Fibroblast of lung (primary cell): ENCODE measurements around the gene TRAF3. TPM values are rescaled to one million over a fixed set of nuclear protein-coding genes. Genes with fewer than 3 reads are reported as not detected.
A peak's percentile ranks its signal among the peaks of the same experiment; 100 is the strongest.

Experiments
- DNase-seq, 2 donors: peaks; one replicate each; pipeline versions ENCODE4 v3.0.0 to v3.0.0-alpha.2; 2010; ENCODE audit warnings: low read depth in 2 of 2
- H2AFZ ChIP-seq: 2 replicates; pipeline ENCODE4 v1.5.1; 2012; ENCODE audit warnings: low read length, control low read depth, inconsistent platforms
- H3K27ac ChIP-seq: 2 replicates; pipeline ENCODE4 v1.5.1; 2011; ENCODE audit warnings: low read length, control low read depth; ENCODE audit not compliant: insufficient read depth
- H3K27me3 ChIP-seq: 2 replicates; pipeline ENCODE4 v1.5.1; 2011; ENCODE audit warnings: mild to moderate bottlenecking, low read length; ENCODE audit not compliant: control insufficient read depth, insufficient read depth
- H3K36me3 ChIP-seq: 2 replicates; pipeline ENCODE4 v1.5.1; 2011; ENCODE audit warnings: low read length; ENCODE audit not compliant: control insufficient read depth, insufficient read depth
- H3K4me1 ChIP-seq: 2 replicates; pipeline ENCODE4 v1.5.1; 2011; ENCODE audit warnings: low read length; ENCODE audit not compliant: control insufficient read depth, insufficient read depth; ENCODE audit errors: extremely low read depth
- H3K4me2 ChIP-seq: 2 replicates; pipeline ENCODE4 v1.5.1; 2011; ENCODE audit warnings: low read length, control low read depth; ENCODE audit not compliant: insufficient read depth; ENCODE audit errors: extremely low read depth
- H3K4me3 ChIP-seq, 4 experiments: fragments of 200-600 bp in 1 of 4; sonication (generic) in 1 of 4; replicated peaks in 1 of 4; 2 replicates each; pipeline ENCODE4 v1.5.1; 2011 to 2016; ENCODE audit warnings: low read length in 4 of 4, low read depth in 3 of 4, mild to moderate bottlenecking in 3 of 4, control low read depth in 2 of 4, inconsistent platforms in 1 of 4, mixed read lengths in 1 of 4; ENCODE audit not compliant: insufficient read depth in 1 of 4; ENCODE audit errors: control extremely low read depth in 1 of 4
- H3K79me2 ChIP-seq: 2 replicates; pipeline ENCODE4 v1.5.1; 2012; ENCODE audit warnings: mild to moderate bottlenecking, low read length, inconsistent platforms; ENCODE audit not compliant: control insufficient read depth, insufficient read depth
- H3K9ac ChIP-seq: 2 replicates; pipeline ENCODE4 v1.5.1; 2011; ENCODE audit warnings: mild to moderate bottlenecking, low read length, control low read depth; ENCODE audit not compliant: insufficient read depth
- H3K9me3 ChIP-seq: 2 replicates; pipeline ENCODE4 v1.5.1; 2012; ENCODE audit warnings: low read depth, low read length; ENCODE audit not compliant: control insufficient read depth, insufficient read depth
- H4K20me1 ChIP-seq: 2 replicates; pipeline ENCODE4 v1.5.1; 2011; ENCODE audit warnings: low read length; ENCODE audit not compliant: control insufficient read depth, insufficient read depth; ENCODE audit errors: extremely low read depth
- CTCF ChIP-seq, 2 donors: IDR thresholded peaks in 1 of 2; conservative IDR thresholded peaks in 1 of 2; 1 replicate in 1 of 2; 2 replicates in 1 of 2; pipeline ENCODE4 v1.5.1; 2011 to 2012; ENCODE audit warnings: low read length in 2 of 2, control low read depth in 1 of 2, inconsistent platforms in 1 of 2, low read depth in 1 of 2, mild to moderate bottlenecking in 1 of 2
- EZH2 ChIP-seq: IDR thresholded peaks from 2 replicates; pipeline ENCODE4 v1.5.1; 2012; ENCODE audit warnings: low read length, control low read depth, mild to moderate bottlenecking; ENCODE audit errors: missing control alignments
- polyA plus RNA-seq, 2 donors: library from polyadenylated mRNA; depleted of rRNA in 1 of 2; stranded (reverse) in 1 of 2; unstranded in 1 of 2; fragments of >200 nt; gene quantifications; 2 replicates each; pipeline ENCODE4 v1.2.1, GENCODE V29; 2011 to 2012; ENCODE audit warnings: missing spikeins in 1 of 2
- total RNA-seq: library from RNA; depleted of rRNA; stranded (reverse); fragments of >200 nt; gene quantifications from 2 replicates; pipeline ENCODE4 v1.2.1, GENCODE V29; 2014

TRAF3 gene
- total and polyA plus RNA-seq, 2 donors (not counting 1 experiment from before 2014, with no cell fraction given), result 12.1 to 14.4 TPM

- no peak for DNase-seq
- H3K4me2 ChIP-seq, result no peak overlapping the region
- no peak overlapping the region for H3K9ac ChIP-seq
- peaks cover 4% of the 10 kb centered on the region for H3K79me2 ChIP-seq
- H3K27ac ChIP-seq, result no peak overlapping the region
- peaks cover 7% of the 10 kb centered on the region for H3K4me1 ChIP-seq
- H3K4me3 ChIP-seq, result no peak overlapping the region
- H3K27me3 ChIP-seq, result no peaks in the 10 kb centered on the region
- no peak overlapping the region for H2AFZ ChIP-seq
- TF ChIP-seq EZH2 (no peak), CTCF (conservative IDR thresholded peaks at IDR 0.05 in 1 of 2, IDR thresholded peaks at IDR 0.05 in 1 of 2; ENCODE audit: low read depth in 1 of 2, low read length in 2 of 2) (no peak)
- H4K20me1 ChIP-seq, result peaks cover 2% of the 10 kb centered on the region
- H3K9me3 ChIP-seq, result no peaks in the 10 kb centered on the region
- no peaks in the 10 kb centered on the region for H3K36me3 ChIP-seq
Measured at GRCh38 chr14:102828151-102828550, 50.9 kb downstream of the TRAF3 start.

DNA sequence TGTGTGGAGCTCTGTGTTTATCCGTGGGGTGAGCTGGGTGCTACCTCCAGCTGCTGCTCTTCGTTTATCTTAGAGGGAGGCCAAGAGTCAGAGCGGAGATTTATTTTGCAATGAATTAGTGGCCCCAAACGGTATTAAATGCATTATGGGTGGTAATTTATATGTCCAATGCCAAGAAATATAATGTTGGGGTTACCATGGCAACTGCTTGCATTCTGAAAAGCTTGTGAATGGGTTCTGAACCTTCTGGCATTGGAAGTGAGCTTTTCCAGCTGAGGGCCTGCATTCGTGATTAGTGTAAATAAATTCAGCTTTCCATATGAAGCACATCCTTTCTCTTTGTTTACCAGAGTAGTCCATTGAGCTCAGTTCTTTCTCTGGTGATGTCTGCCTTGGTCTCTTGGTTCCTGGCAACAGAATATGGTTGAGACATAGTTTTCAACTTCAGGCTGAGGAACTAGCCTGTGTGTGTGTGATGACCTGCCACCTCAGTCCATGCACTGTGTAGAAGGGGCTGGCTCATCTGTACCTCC lies 51.8 kb downstream of the TRAF3 start:
- no peak overlapping the region for H3K27ac ChIP-seq
- DNase-seq, result peak; percentile 11 to 97
- H4K20me1 ChIP-seq, result peaks cover 2% of the 10 kb centered on the region
- H3K4me3 ChIP-seq, result no peak overlapping the region
- H3K27me3 ChIP-seq, result no peaks in the 10 kb centered on the region
- H3K9ac ChIP-seq, result no peak overlapping the region
- H3K36me3 ChIP-seq, result no peaks in the 10 kb centered on the region
- peaks cover 7% of the 10 kb centered on the region for H3K4me1 ChIP-seq
- TF ChIP-seq CTCF (conservative IDR thresholded peaks at IDR 0.05 in 1 of 2, IDR thresholded peaks at IDR 0.05 in 1 of 2; ENCODE audit: low read depth in 1 of 2, low read length in 2 of 2) (no peak), EZH2 (no peak)
- no peak overlapping the region for H2AFZ ChIP-seq
- H3K79me2 ChIP-seq, result no peaks in the 10 kb centered on the region
- peak overlapping the region; percentile 16 for H3K4me2 ChIP-seq
- H3K9me3 ChIP-seq, result no peaks in the 10 kb centered on the region

DNA sequence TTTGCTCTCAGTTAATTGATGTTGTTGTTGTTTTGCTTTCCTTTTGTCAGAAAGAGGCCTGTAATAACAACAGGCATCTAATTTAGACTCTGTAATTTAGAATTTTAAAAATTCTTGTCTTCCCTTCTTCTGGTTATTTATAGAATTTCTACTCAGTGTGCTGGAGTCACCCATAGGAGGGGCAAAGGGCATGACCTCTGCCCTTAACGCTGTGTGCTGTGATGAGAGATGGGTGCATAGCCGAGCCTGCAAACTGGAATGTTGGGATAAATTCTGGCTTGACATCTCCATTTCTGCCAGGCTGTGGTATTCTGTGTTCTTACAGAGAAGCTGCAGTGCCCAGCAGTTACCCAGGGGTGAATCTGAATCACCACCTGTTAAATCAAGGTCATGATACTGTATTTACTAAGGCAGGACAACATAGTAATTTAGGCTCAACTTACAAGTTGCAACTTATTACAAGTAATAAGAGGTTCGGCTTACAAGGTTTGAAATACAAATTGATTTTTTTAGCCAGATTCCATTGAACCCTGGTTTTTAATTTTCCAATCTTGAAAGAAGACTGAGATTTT lies 53.3 kb downstream of the TRAF3 start:
- H2AFZ ChIP-seq, result no peak overlapping the region
- no peak overlapping the region for H3K4me3 ChIP-seq
- H3K9me3 ChIP-seq, result no peaks in the 10 kb centered on the region
- TF ChIP-seq CTCF (conservative IDR thresholded peaks at IDR 0.05 in 1 of 2, IDR thresholded peaks at IDR 0.05 in 1 of 2; ENCODE audit: low read depth in 1 of 2, low read length in 2 of 2) (no peak), EZH2 (no peak)
- no peak for DNase-seq
- H4K20me1 ChIP-seq, result no peaks in the 10 kb centered on the region
- no peaks in the 10 kb centered on the region for H3K27me3 ChIP-seq
- no peaks in the 10 kb centered on the region for H3K36me3 ChIP-seq
- no peak overlapping the region for H3K27ac ChIP-seq
- no peak overlapping the region for H3K9ac ChIP-seq
- peaks cover 3% of the 10 kb centered on the region for H3K4me1 ChIP-seq
- no peak overlapping the region for H3K4me2 ChIP-seq
- no peaks in the 10 kb centered on the region for H3K79me2 ChIP-seq
